HEK293 (cell line): Measurements from ENCODE around the gene CACNA2D3.
A peak's percentile ranks its signal among the peaks of the same experiment; 100 is the strongest.

ENCODE experiments used
- CTCF ChIA-PET: fragments of 350-600 bp; formaldehyde crosslinking; extraction: SDS; loops from one replicate; lab custom pipeline; 2021; ENCODE audit warnings: antibody characterized with exemption; lab: Yijun Ruan, JAX
- POLR2A ChIA-PET: fragments of 300-600 bp; formaldehyde crosslinking; extraction: SDS; loops from one replicate; lab custom pipeline; 2020; ENCODE audit warnings: antibody characterized with exemption, inconsistent platforms; lab: Yijun Ruan, JAX
- H3K27ac ChIP-seq: fragments of 200-500 bp; sonication (Bioruptor generic); 2 replicates; pipeline ENCODE4 v1.5.1; 2014; ENCODE audit warnings: low read depth, low read length, control low read depth, inconsistent platforms; ENCODE audit errors: extremely low read depth
- H3K36me3 ChIP-seq, 2 experiments: fragments of 200-500 bp in 1 of 2; sonication (Bioruptor generic) in 1 of 2; 1 replicate in 1 of 2; 2 replicates in 1 of 2; pipeline ENCODE4 v1.5.1; 2014 to 2017; ENCODE audit warnings: inconsistent platforms in 2 of 2, low read length in 2 of 2; ENCODE audit not compliant: control insufficient read depth in 2 of 2, insufficient read depth in 1 of 2
- H3K4me1 ChIP-seq: fragments of 200-500 bp; sonication (Bioruptor generic); 2 replicates; pipeline ENCODE4 v1.5.1; 2014; ENCODE audit warnings: mild to moderate bottlenecking, low read length, inconsistent platforms; ENCODE audit not compliant: control insufficient read depth, insufficient read depth
- H3K4me3 ChIP-seq: 2 replicates; pipeline ENCODE4 v1.5.1; 2011; ENCODE audit warnings: low read depth, mild to moderate bottlenecking, control low read depth, low read length, moderate library complexity
- H3K9me3 ChIP-seq: fragments of 200-500 bp; sonication (Bioruptor generic); 2 replicates; pipeline ENCODE4 v1.5.1; 2014; ENCODE audit warnings: low read depth, low read length, inconsistent platforms; ENCODE audit not compliant: control insufficient read depth, insufficient read depth
- BCL11B ChIP-seq: fragments of 450-650 bp; formaldehyde crosslinking; IDR thresholded peaks from 2 replicates; pipeline ENCODE4 v1.5.1; 2016; ENCODE audit warnings: low read depth, missing biosample characterization, missing genetic modification characterization
- FEZF1 ChIP-seq: fragments of 450-650 bp; formaldehyde crosslinking; IDR thresholded peaks from 2 replicates; pipeline ENCODE4 v1.5.1; 2016; ENCODE audit warnings: missing biosample characterization, missing genetic modification characterization
- GFI1B ChIP-seq: fragments of 450-650 bp; formaldehyde crosslinking; IDR thresholded peaks from 2 replicates; pipeline ENCODE4 v1.5.1; 2016; ENCODE audit warnings: missing biosample characterization, missing genetic modification characterization
- GLI2 ChIP-seq: fragments of 450-650 bp; formaldehyde crosslinking; IDR thresholded peaks from 2 replicates; pipeline ENCODE4; 2017; ENCODE audit warnings: missing biosample characterization, missing genetic modification characterization, low read depth, borderline replicate concordance
- GLI4 ChIP-seq: fragments of 450-650 bp; formaldehyde crosslinking; IDR thresholded peaks from 2 replicates; pipeline ENCODE4 v1.5.1; 2016; ENCODE audit warnings: missing biosample characterization, missing genetic modification characterization
- GLIS1 ChIP-seq: fragments of 450-650 bp; formaldehyde crosslinking; IDR thresholded peaks from 2 replicates; pipeline ENCODE4 v1.5.1; 2016; ENCODE audit warnings: missing biosample characterization, missing genetic modification characterization
- HOXD13 ChIP-seq: sonication (generic); formaldehyde crosslinking; IDR thresholded peaks from 2 replicates; pipeline ENCODE4 v1.8.0; 2022; ENCODE audit warnings: missing genetic modification reagents, borderline replicate concordance
- MZF1 ChIP-seq: fragments of 450-650 bp; formaldehyde crosslinking; IDR thresholded peaks from 2 replicates; pipeline ENCODE4 v1.5.1; 2017; ENCODE audit warnings: missing biosample characterization, missing genetic modification characterization, borderline replicate concordance
- OSR2 ChIP-seq: fragments of 450-650 bp; formaldehyde crosslinking; IDR thresholded peaks from 2 replicates; pipeline ENCODE4 v1.5.1; 2016; ENCODE audit warnings: missing biosample characterization, missing genetic modification characterization
- SCRT1 ChIP-seq: fragments of 450-650 bp; formaldehyde crosslinking; IDR thresholded peaks from 2 replicates; pipeline ENCODE4 v1.5.1; 2016; ENCODE audit warnings: missing biosample characterization, missing genetic modification characterization, borderline replicate concordance
- YY1 ChIP-seq: fragments of 450-650 bp; formaldehyde crosslinking; IDR thresholded peaks from 2 replicates; pipeline ENCODE4 v1.5.1; 2018; ENCODE audit warnings: missing biosample characterization, missing genetic modification characterization
- ZBTB20 ChIP-seq: fragments of 450-650 bp; formaldehyde crosslinking; IDR thresholded peaks from 2 replicates; pipeline ENCODE4 v1.5.1; 2016; ENCODE audit warnings: missing biosample characterization, missing genetic modification characterization
- ZBTB48 ChIP-seq: fragments of 450-650 bp; formaldehyde crosslinking; IDR thresholded peaks from 2 replicates; pipeline ENCODE4 v1.5.1; 2016; ENCODE audit warnings: missing biosample characterization, missing genetic modification characterization
- ZIC2 ChIP-seq: fragments of 450-650 bp; formaldehyde crosslinking; IDR thresholded peaks from 2 replicates; pipeline ENCODE4 v1.5.1; 2016; ENCODE audit warnings: missing biosample characterization, missing genetic modification characterization
- ZNF112 ChIP-seq: fragments of 450-650 bp; formaldehyde crosslinking; IDR thresholded peaks from 2 replicates; pipeline ENCODE4 v1.5.0; 2017; ENCODE audit warnings: missing biosample characterization, missing genetic modification characterization
- ZNF404 ChIP-seq: fragments of 450-650 bp; formaldehyde crosslinking; IDR thresholded peaks from 2 replicates; pipeline ENCODE4 v1.5.1; 2017; ENCODE audit warnings: missing biosample characterization, missing genetic modification characterization
- ZNF416 ChIP-seq: fragments of 450-650 bp; formaldehyde crosslinking; IDR thresholded peaks from 2 replicates; pipeline ENCODE4 v1.5.1; 2016; ENCODE audit warnings: missing biosample characterization, missing genetic modification characterization
- ZNF426 ChIP-seq: fragments of 450-650 bp; formaldehyde crosslinking; IDR thresholded peaks from 2 replicates; pipeline ENCODE4 v1.5.1; 2017; ENCODE audit warnings: missing biosample characterization, missing genetic modification characterization, mild to moderate bottlenecking, inconsistent platforms, moderate library complexity
- ZNF555 ChIP-seq: fragments of 450-650 bp; formaldehyde crosslinking; conservative IDR thresholded peaks from 2 replicates; pipeline ENCODE4 v1.5.1; 2017; ENCODE audit warnings: missing biosample characterization, mild to moderate bottlenecking, missing genetic modification characterization, inconsistent platforms
- ZNF670 ChIP-seq: fragments of 450-650 bp; formaldehyde crosslinking; IDR thresholded peaks from 2 replicates; pipeline ENCODE4 v1.5.1; 2016; ENCODE audit warnings: missing biosample characterization, missing genetic modification characterization, low read depth
- ZNF747 ChIP-seq: fragments of 450-650 bp; formaldehyde crosslinking; IDR thresholded peaks from 2 replicates; pipeline ENCODE4 v1.5.1; 2016; ENCODE audit warnings: missing biosample characterization, missing genetic modification characterization
- ZNF830 ChIP-seq: fragments of 450-650 bp; IDR thresholded peaks from 2 replicates; pipeline ENCODE4 v1.5.0; 2018; ENCODE audit warnings: missing biosample characterization, missing genetic modification characterization, low read depth, mild to moderate bottlenecking, moderate library complexity
- ZSCAN30 ChIP-seq: fragments of 450-650 bp; IDR thresholded peaks from 2 replicates; pipeline ENCODE4 v1.5.1; 2018; ENCODE audit warnings: missing biosample characterization, mild to moderate bottlenecking, missing genetic modification characterization, moderate library complexity
- ZXDB ChIP-seq: fragments of 450-650 bp; formaldehyde crosslinking; IDR thresholded peaks from 2 replicates; pipeline ENCODE4 v1.5.1; 2016; ENCODE audit warnings: missing biosample characterization, missing genetic modification characterization
- TF ChIP-seq, protein P1 (sequence below): sonication (generic); formaldehyde crosslinking; IDR thresholded peaks from 2 replicates; pipeline ENCODE4 v1.8.1; 2022; ENCODE audit warnings: mild to moderate bottlenecking, moderate library complexity, missing genetic modification reagents
- TF ChIP-seq, protein P2 (sequence below): fragments of 450-650 bp; formaldehyde crosslinking; IDR thresholded peaks from 2 replicates; pipeline ENCODE4 v1.5.1; 2017; ENCODE audit warnings: missing biosample characterization, missing genetic modification characterization
- TF ChIP-seq, protein P3 (sequence below): fragments of 450-650 bp; formaldehyde crosslinking; IDR thresholded peaks from 2 replicates; pipeline ENCODE4 v1.5.1; 2016; ENCODE audit warnings: missing biosample characterization, missing genetic modification characterization
- TF ChIP-seq, protein P4 (sequence below): fragments of 450-650 bp; formaldehyde crosslinking; IDR thresholded peaks from 2 replicates; pipeline ENCODE4 v1.5.1; 2016; ENCODE audit warnings: missing biosample characterization, missing genetic modification characterization
- TF ChIP-seq, protein P5 (sequence below): fragments of 450-650 bp; formaldehyde crosslinking; IDR thresholded peaks from 2 replicates; pipeline ENCODE4 v1.5.1; 2016; ENCODE audit warnings: missing biosample characterization, missing genetic modification characterization
- TF ChIP-seq, protein P6 (sequence below): fragments of 450-650 bp; formaldehyde crosslinking; IDR thresholded peaks from 2 replicates; pipeline ENCODE4 v1.5.1; 2016; ENCODE audit warnings: missing biosample characterization, missing genetic modification characterization

CACNA2D3 gene

DNA sequence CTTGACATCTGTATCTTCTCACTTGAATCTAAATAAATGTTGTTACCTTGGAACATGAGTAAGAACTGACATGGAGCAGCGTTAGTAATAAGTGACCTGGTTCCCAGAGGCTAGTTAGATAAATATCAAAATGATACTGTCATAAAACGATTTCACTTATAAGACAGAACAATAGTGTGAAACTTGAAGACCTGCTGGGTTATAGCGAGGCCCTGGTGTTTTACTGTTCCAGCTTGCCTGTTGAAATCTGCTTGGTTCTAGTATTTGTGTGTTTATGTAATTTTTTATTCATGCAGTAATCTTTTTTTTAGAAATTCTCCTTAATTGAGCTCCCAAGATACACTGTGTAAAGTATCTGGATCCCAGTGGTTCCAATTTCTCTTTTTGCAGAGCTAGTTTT lies 129.4 kb downstream of the CACNA2D3 start:
- ChIA-PET CTCF (no interaction called here), POLR2A (no interaction called here)
- no peak overlapping the region for H3K27ac ChIP-seq
- H3K4me1 ChIP-seq = peaks cover 8% of the 10 kb centered on the region; the same call in 1 of the 2 replicates
- no peaks in the 10 kb centered on the region for H3K9me3 ChIP-seq
- no peak overlapping the region for H3K4me3 ChIP-seq
- H3K36me3 ChIP-seq = no peaks in the 10 kb centered on the region
- no peak for TF ChIP-seq ZNF747 (tag by site-specific recombination)
- TF ChIP-seq ZXDB (tag by site-specific recombination) = no peak
- peak; percentile 81 for TF ChIP-seq ZIC2
- no peak for TF ChIP-seq ZNF404 (tag by site-specific recombination)
- TF ChIP-seq, protein P1, sequence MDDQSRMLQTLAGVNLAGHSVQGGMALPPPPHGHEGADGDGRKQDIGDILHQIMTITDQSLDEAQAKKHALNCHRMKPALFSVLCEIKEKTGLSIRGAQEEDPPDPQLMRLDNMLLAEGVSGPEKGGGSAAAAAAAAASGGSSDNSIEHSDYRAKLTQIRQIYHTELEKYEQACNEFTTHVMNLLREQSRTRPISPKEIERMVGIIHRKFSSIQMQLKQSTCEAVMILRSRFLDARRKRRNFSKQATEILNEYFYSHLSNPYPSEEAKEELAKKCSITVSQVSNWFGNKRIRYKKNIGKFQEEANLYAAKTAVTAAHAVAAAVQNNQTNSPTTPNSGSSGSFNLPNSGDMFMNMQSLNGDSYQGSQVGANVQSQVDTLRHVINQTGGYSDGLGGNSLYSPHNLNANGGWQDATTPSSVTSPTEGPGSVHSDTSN (CRISPR knock-in tag) = no peak
- 0 out of 2 replicates have a peak, but pooled peaks have one; percentile 28 for TF ChIP-seq OSR2
- TF ChIP-seq ZNF416 (tag by site-specific recombination) = no peak
- TF ChIP-seq YY1 = no peak
- TF ChIP-seq, protein P2, sequence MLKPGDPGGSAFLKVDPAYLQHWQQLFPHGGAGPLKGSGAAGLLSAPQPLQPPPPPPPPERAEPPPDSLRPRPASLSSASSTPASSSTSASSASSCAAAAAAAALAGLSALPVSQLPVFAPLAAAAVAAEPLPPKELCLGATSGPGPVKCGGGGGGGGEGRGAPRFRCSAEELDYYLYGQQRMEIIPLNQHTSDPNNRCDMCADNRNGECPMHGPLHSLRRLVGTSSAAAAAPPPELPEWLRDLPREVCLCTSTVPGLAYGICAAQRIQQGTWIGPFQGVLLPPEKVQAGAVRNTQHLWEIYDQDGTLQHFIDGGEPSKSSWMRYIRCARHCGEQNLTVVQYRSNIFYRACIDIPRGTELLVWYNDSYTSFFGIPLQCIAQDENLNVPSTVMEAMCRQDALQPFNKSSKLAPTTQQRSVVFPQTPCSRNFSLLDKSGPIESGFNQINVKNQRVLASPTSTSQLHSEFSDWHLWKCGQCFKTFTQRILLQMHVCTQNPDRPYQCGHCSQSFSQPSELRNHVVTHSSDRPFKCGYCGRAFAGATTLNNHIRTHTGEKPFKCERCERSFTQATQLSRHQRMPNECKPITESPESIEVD (tag by site-specific recombination) = peak; percentile 96
- no peak for TF ChIP-seq MZF1 (tag by site-specific recombination)
- TF ChIP-seq ZBTB20 (tag by site-specific recombination) = 0 out of 2 replicates have a peak, but pooled peaks have one; percentile 10
- TF ChIP-seq GFI1B (tag by site-specific recombination) = no peak
- TF ChIP-seq FEZF1 (tag by site-specific recombination) = peak; percentile 83
- TF ChIP-seq, protein P3, sequence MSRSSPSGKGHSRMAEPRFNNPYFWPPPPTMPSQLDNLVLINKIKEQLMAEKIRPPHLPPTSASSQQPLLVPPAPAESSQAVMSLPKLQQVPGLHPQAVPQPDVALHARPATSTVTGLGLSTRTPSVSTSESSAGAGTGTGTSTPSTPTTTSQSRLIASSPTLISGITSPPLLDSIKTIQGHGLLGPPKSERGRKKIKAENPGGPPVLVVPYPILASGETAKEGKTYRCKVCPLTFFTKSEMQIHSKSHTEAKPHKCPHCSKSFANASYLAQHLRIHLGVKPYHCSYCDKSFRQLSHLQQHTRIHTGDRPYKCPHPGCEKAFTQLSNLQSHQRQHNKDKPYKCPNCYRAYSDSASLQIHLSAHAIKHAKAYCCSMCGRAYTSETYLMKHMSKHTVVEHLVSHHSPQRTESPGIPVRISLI (tag by site-specific recombination) = 0 out of 2 replicates have a peak, but pooled peaks have one; percentile 29
- TF ChIP-seq SCRT1 = peak; percentile 81; the same call in 1 of the 2 replicates
- TF ChIP-seq ZNF830 = no peak
- TF ChIP-seq HOXD13 (CRISPR knock-in tag) = no peak
- no peak for TF ChIP-seq BCL11B (tag by site-specific recombination)
- TF ChIP-seq, protein P4, sequence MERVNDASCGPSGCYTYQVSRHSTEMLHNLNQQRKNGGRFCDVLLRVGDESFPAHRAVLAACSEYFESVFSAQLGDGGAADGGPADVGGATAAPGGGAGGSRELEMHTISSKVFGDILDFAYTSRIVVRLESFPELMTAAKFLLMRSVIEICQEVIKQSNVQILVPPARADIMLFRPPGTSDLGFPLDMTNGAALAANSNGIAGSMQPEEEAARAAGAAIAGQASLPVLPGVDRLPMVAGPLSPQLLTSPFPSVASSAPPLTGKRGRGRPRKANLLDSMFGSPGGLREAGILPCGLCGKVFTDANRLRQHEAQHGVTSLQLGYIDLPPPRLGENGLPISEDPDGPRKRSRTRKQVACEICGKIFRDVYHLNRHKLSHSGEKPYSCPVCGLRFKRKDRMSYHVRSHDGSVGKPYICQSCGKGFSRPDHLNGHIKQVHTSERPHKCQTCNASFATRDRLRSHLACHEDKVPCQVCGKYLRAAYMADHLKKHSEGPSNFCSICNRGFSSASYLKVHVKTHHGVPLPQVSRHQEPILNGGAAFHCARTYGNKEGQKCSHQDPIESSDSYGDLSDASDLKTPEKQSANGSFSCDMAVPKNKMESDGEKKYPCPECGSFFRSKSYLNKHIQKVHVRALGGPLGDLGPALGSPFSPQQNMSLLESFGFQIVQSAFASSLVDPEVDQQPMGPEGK = no peak
- TF ChIP-seq, protein P5, sequence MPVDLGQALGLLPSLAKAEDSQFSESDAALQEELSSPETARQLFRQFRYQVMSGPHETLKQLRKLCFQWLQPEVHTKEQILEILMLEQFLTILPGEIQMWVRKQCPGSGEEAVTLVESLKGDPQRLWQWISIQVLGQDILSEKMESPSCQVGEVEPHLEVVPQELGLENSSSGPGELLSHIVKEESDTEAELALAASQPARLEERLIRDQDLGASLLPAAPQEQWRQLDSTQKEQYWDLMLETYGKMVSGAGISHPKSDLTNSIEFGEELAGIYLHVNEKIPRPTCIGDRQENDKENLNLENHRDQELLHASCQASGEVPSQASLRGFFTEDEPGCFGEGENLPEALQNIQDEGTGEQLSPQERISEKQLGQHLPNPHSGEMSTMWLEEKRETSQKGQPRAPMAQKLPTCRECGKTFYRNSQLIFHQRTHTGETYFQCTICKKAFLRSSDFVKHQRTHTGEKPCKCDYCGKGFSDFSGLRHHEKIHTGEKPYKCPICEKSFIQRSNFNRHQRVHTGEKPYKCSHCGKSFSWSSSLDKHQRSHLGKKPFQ (tag by site-specific recombination) = peak; percentile 90
- no peak for TF ChIP-seq ZBTB48
- TF ChIP-seq GLI4 = no peak
- TF ChIP-seq, protein P6, sequence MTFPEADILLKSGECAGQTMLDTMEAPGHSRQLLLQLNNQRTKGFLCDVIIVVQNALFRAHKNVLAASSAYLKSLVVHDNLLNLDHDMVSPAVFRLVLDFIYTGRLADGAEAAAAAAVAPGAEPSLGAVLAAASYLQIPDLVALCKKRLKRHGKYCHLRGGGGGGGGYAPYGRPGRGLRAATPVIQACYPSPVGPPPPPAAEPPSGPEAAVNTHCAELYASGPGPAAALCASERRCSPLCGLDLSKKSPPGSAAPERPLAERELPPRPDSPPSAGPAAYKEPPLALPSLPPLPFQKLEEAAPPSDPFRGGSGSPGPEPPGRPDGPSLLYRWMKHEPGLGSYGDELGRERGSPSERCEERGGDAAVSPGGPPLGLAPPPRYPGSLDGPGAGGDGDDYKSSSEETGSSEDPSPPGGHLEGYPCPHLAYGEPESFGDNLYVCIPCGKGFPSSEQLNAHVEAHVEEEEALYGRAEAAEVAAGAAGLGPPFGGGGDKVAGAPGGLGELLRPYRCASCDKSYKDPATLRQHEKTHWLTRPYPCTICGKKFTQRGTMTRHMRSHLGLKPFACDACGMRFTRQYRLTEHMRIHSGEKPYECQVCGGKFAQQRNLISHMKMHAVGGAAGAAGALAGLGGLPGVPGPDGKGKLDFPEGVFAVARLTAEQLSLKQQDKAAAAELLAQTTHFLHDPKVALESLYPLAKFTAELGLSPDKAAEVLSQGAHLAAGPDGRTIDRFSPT = no peak
- TF ChIP-seq GLI2 (tag by site-specific recombination) = 0 out of 2 replicates have a peak, but pooled peaks have one; percentile 45
- no peak for TF ChIP-seq GLIS1 (tag by site-specific recombination)
- TF ChIP-seq ZNF426 (tag by site-specific recombination) = no peak
- no peak for TF ChIP-seq ZSCAN30 (tag by site-specific recombination)
- no peak for TF ChIP-seq ZNF555
- TF ChIP-seq ZNF112 = no peak
- TF ChIP-seq ZNF670 (tag by site-specific recombination) = no peak
